Measurements from ENCODE around the gene PTPRE.

DNA sequence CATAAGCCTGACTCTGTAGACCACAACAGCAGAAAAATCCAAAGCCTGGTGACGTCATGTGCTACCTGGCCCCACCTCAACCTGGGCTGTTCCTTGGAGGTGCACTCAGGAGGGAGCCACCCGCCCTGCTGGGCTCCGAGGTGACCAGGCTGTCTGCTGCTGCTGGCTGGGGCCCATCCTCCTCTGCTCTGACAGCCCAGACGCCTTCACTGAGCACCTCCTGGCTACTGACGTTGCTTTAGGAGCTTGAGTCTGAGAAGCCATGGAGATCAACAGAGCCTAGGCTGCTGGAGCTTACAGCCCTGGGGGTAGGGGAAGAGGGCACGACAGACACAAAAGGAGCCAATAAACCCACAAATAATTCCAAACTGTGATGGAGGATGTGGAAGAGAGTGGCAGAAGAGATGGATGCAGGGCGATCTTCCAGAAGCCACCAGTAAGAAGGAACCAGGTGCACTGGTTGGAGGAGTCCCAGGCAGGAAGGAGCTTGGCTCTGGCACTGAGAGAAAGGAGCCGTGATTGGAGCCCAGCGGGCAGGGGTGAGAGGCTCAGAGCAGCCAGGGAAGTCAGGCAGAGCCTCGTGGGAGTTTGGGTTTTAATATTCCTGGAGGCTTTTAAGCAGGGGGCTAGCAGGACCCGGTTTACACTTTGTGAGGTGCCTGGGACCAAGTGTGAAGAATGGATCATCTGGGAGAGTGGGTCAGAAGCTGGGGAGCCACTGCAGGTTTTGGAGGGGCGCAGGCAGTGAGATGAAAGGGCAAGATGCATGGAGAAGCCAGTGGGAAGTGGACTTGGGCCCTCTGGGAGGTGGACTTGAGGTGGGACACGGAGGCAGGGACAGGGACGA lies 1.7 kb upstream of the PTPRE start:
- TF ChIP-seq POLR2AphosphoS5 (IDR thresholded peaks at IDR 0.05; ENCODE audit: low read depth, low read length), result no peak
- no peak for TF ChIP-seq SPI1 (IDR thresholded peaks at IDR 0.05; ENCODE audit: low read depth, low read length)
